Fibroblast of pulmonary artery (primary cell): ENCODE data around the gene ITGAL.
"Not testable (repeated sequence)": the region's sequence is repeated elsewhere in the genome, so short reads cannot be mapped to it uniquely, and the experiment has no call there.

Source experiments
- DNase-seq: peaks from one replicate; pipeline ENCODE4 v3.0.0-alpha.2; 2010; ENCODE audit warnings: low read depth
- H3K4me3 ChIP-seq: replicated peaks from 2 replicates; pipeline ENCODE4 v1.5.1; 2011; ENCODE audit warnings: low read depth, mild to moderate bottlenecking, control low read depth, low read length, moderate library complexity
- CTCF ChIP-seq: IDR thresholded peaks from 2 replicates; pipeline ENCODE4 v1.5.1; 2011; ENCODE audit warnings: mild to moderate bottlenecking, control low read depth, low read length, inconsistent platforms; ENCODE audit errors: missing control alignments

Gene ITGAL

GRCh38 chr16:30473231-30474073 is 910 bp downstream of the ITGAL start:
- no peak for DNase-seq
- no peak for TF ChIP-seq CTCF
- no peak overlapping the region for H3K4me3 ChIP-seq

- no peak for TF ChIP-seq CTCF
- no peak for DNase-seq
- no peak overlapping the region for H3K4me3 ChIP-seq
Measured at GRCh38 chr16:30474074-30474452, 1.5 kb downstream of the ITGAL start.

GRCh38 chr16:30474684-30475083 is 2.1 kb downstream of the ITGAL start:
- TF ChIP-seq CTCF: no peak
- H3K4me3 ChIP-seq: no peak overlapping the region
- no peak for DNase-seq

GRCh38 chr16:30476991-30477390 is 4.4 kb downstream of the ITGAL start:
- TF ChIP-seq CTCF: no peak
- H3K4me3 ChIP-seq: no peak overlapping the region

GRCh38 chr16:30477773-30478172 is 5.2 kb downstream of the ITGAL start:
- not testable (repeated sequence) for DNase-seq, H3K4me3 ChIP-seq

More at GRCh38 chr16:30476991-30477390, 4.4 kb downstream of the ITGAL start:
- DNase-seq: no peak

GRCh38 chr16:30478766-30479478 is 6.4 kb downstream of the ITGAL start:
- no peak for TF ChIP-seq CTCF
- no peak for DNase-seq

GRCh38 chr16:30481381-30481780 is 8.8 kb downstream of the ITGAL start:
- no peak for DNase-seq
- H3K4me3 ChIP-seq: no peak overlapping the region
- TF ChIP-seq CTCF: no peak

More at GRCh38 chr16:30478766-30479478, 6.4 kb downstream of the ITGAL start:
- no peak overlapping the region for H3K4me3 ChIP-seq
